Measurements from ENCODE around the gene CLEC3B.
"Not testable (repeated sequence)": the region's sequence is repeated elsewhere in the genome, so short reads cannot be mapped to it uniquely, and the experiment has no call there.

CLEC3B gene

GRCh38 chr3:45026038-45026437 is at the start of gene CLEC3B:
TSS of gene CLEC3B (plus strand) at chr3:45026303. CDS start at chr3:45026363, 60 bp downstream.
- Histone ChIP-seq H3K4me3 (ENCODE audit: low read depth, low read length) (no peak within 1 kb of the TSS), H3K4me1 (ENCODE audit: control insufficient read depth, insufficient read depth, low read length) (no peaks in the 10 kb centered on the region), H3K36me3 (ENCODE audit: control insufficient read depth, insufficient read depth, low read length) (no peaks in the 10 kb centered on the region), H3K9me3 (ENCODE audit: control insufficient read depth, insufficient read depth, low read length) (no peaks in the 10 kb centered on the region), H3K9ac (ENCODE audit: low read depth, low read length) (no peak within 1 kb of the TSS), H3K27me3 (ENCODE audit: control insufficient read depth, insufficient read depth, low read length) (no peaks in the 10 kb centered on the region), H3K27ac (ENCODE audit: low read depth, low read length) (no peak within 1 kb of the TSS)

- no peaks in the 10 kb centered on the region for H3K27me3 ChIP-seq (ENCODE audit: control insufficient read depth, insufficient read depth, low read length)
- no peak overlapping the region for H3K4me3 ChIP-seq (ENCODE audit: low read depth, low read length)
- H3K36me3 ChIP-seq (ENCODE audit: control insufficient read depth, insufficient read depth, low read length): peaks cover 16% of the 10 kb centered on the region
- no peaks in the 10 kb centered on the region for H3K9me3 ChIP-seq (ENCODE audit: control insufficient read depth, insufficient read depth, low read length)
- H3K27ac ChIP-seq (ENCODE audit: low read depth, low read length): no peak overlapping the region
- peaks cover 8% of the 10 kb centered on the region for H3K4me1 ChIP-seq (ENCODE audit: control insufficient read depth, insufficient read depth, low read length)
- no peak overlapping the region for H3K9ac ChIP-seq (ENCODE audit: low read depth, low read length)
Measured at GRCh38 chr3:44981220-44981619, 44.9 kb upstream of the CLEC3B start.

- Histone ChIP-seq H3K36me3 (ENCODE audit: control insufficient read depth, insufficient read depth, low read length) (peaks cover 19% of the 10 kb centered on the region), H3K4me3 (ENCODE audit: low read depth, low read length) (no peak overlapping the region), H3K27ac (ENCODE audit: low read depth, low read length) (no peak overlapping the region), H3K9me3 (ENCODE audit: control insufficient read depth, insufficient read depth, low read length) (no peaks in the 10 kb centered on the region), H3K9ac (ENCODE audit: low read depth, low read length) (no peak overlapping the region), H3K27me3 (ENCODE audit: control insufficient read depth, insufficient read depth, low read length) (no peaks in the 10 kb centered on the region), H3K4me1 (ENCODE audit: control insufficient read depth, insufficient read depth, low read length) (peaks cover 8% of the 10 kb centered on the region)
Measured at GRCh38 chr3:44981751-44982150, 44.4 kb upstream of the CLEC3B start.

GRCh38 chr3:44982817-44983216 is 43.3 kb upstream of the CLEC3B start:
- H3K36me3 ChIP-seq (ENCODE audit: control insufficient read depth, insufficient read depth, low read length): peaks cover 19% of the 10 kb centered on the region

GRCh38 chr3:44983484-44983941 is 42.6 kb upstream of the CLEC3B start:
- peaks cover 19% of the 10 kb centered on the region for H3K36me3 ChIP-seq (ENCODE audit: control insufficient read depth, insufficient read depth, low read length)
- 0 out of 2 replicates have a peak, but pooled peaks cover 5% of the 10 kb centered on the region for H3K4me1 ChIP-seq (ENCODE audit: control insufficient read depth, insufficient read depth, low read length)
- H3K9me3 ChIP-seq (ENCODE audit: control insufficient read depth, insufficient read depth, low read length): no peaks in the 10 kb centered on the region
- no peak overlapping the region for H3K4me3 ChIP-seq (ENCODE audit: low read depth, low read length)
- no peak overlapping the region for H3K27ac ChIP-seq (ENCODE audit: low read depth, low read length)
- H3K27me3 ChIP-seq (ENCODE audit: control insufficient read depth, insufficient read depth, low read length): no peaks in the 10 kb centered on the region
- no peak overlapping the region for H3K9ac ChIP-seq (ENCODE audit: low read depth, low read length)

More at GRCh38 chr3:44982817-44983216, 43.3 kb upstream of the CLEC3B start:
- Histone ChIP-seq H3K9me3 (ENCODE audit: control insufficient read depth, insufficient read depth, low read length) (no peaks in the 10 kb centered on the region), H3K4me1 (ENCODE audit: control insufficient read depth, insufficient read depth, low read length) (no peaks in the 10 kb centered on the region; the same call in 1 of the 2 replicates), H3K4me3 (ENCODE audit: low read depth, low read length) (no peak overlapping the region), H3K27ac (ENCODE audit: low read depth, low read length) (no peak overlapping the region), H3K27me3 (ENCODE audit: control insufficient read depth, insufficient read depth, low read length) (no peaks in the 10 kb centered on the region), H3K9ac (ENCODE audit: low read depth, low read length) (no peak overlapping the region)

- Histone ChIP-seq H3K9me3 (ENCODE audit: control insufficient read depth, insufficient read depth, low read length) (no peaks in the 10 kb centered on the region), H3K27me3 (ENCODE audit: control insufficient read depth, insufficient read depth, low read length) (no peaks in the 10 kb centered on the region), H3K4me3 (ENCODE audit: low read depth, low read length) (no peak overlapping the region), H3K4me1 (ENCODE audit: control insufficient read depth, insufficient read depth, low read length) (peaks cover 11% of the 10 kb centered on the region), H3K36me3 (ENCODE audit: control insufficient read depth, insufficient read depth, low read length) (peaks cover 25% of the 10 kb centered on the region), H3K9ac (ENCODE audit: low read depth, low read length) (no peak overlapping the region), H3K27ac (ENCODE audit: low read depth, low read length) (no peak overlapping the region)
Measured at GRCh38 chr3:44984335-44984734, 41.8 kb upstream of the CLEC3B start.

GRCh38 chr3:44986330-44986729 is 39.8 kb upstream of the CLEC3B start:
- peaks cover 11% of the 10 kb centered on the region for H3K4me1 ChIP-seq (ENCODE audit: control insufficient read depth, insufficient read depth, low read length)
- peaks cover 45% of the 10 kb centered on the region for H3K36me3 ChIP-seq (ENCODE audit: control insufficient read depth, insufficient read depth, low read length)
- not testable (repeated sequence) for H3K27ac ChIP-seq (ENCODE audit: low read depth, low read length); H3K27me3 ChIP-seq (ENCODE audit: control insufficient read depth, insufficient read depth, low read length); H3K9ac ChIP-seq (ENCODE audit: low read depth, low read length); H3K4me3 ChIP-seq (ENCODE audit: low read depth, low read length); H3K9me3 ChIP-seq (ENCODE audit: control insufficient read depth, insufficient read depth, low read length)

GRCh38 chr3:44987332-44987731 is 38.8 kb upstream of the CLEC3B start:
- H3K36me3 ChIP-seq (ENCODE audit: control insufficient read depth, insufficient read depth, low read length): peaks cover 54% of the 10 kb centered on the region
- no peak overlapping the region for H3K27ac ChIP-seq (ENCODE audit: low read depth, low read length)
- no peaks in the 10 kb centered on the region for H3K9me3 ChIP-seq (ENCODE audit: control insufficient read depth, insufficient read depth, low read length)
- H3K4me1 ChIP-seq (ENCODE audit: control insufficient read depth, insufficient read depth, low read length): peaks cover 11% of the 10 kb centered on the region
- no peaks in the 10 kb centered on the region for H3K27me3 ChIP-seq (ENCODE audit: control insufficient read depth, insufficient read depth, low read length)
- no peak overlapping the region for H3K4me3 ChIP-seq (ENCODE audit: low read depth, low read length)
- H3K9ac ChIP-seq (ENCODE audit: low read depth, low read length): no peak overlapping the region

- Histone ChIP-seq H3K27me3 (ENCODE audit: control insufficient read depth, insufficient read depth, low read length) (no peaks in the 10 kb centered on the region), H3K36me3 (ENCODE audit: control insufficient read depth, insufficient read depth, low read length) (peaks cover 53% of the 10 kb centered on the region), H3K9ac (ENCODE audit: low read depth, low read length) (no peak overlapping the region), H3K9me3 (ENCODE audit: control insufficient read depth, insufficient read depth, low read length) (no peaks in the 10 kb centered on the region), H3K27ac (ENCODE audit: low read depth, low read length) (no peak overlapping the region), H3K4me1 (ENCODE audit: control insufficient read depth, insufficient read depth, low read length) (peaks cover 16% of the 10 kb centered on the region), H3K4me3 (ENCODE audit: low read depth, low read length) (no peak overlapping the region)
Measured at GRCh38 chr3:44988073-44988472, 38.0 kb upstream of the CLEC3B start.

- no peaks in the 10 kb centered on the region for H3K9me3 ChIP-seq (ENCODE audit: control insufficient read depth, insufficient read depth, low read length)
- H3K9ac ChIP-seq (ENCODE audit: low read depth, low read length): no peak overlapping the region
- no peak overlapping the region for H3K4me3 ChIP-seq (ENCODE audit: low read depth, low read length)
- peaks cover 26% of the 10 kb centered on the region for H3K4me1 ChIP-seq (ENCODE audit: control insufficient read depth, insufficient read depth, low read length)
- no peak overlapping the region for H3K27ac ChIP-seq (ENCODE audit: low read depth, low read length)
- H3K27me3 ChIP-seq (ENCODE audit: control insufficient read depth, insufficient read depth, low read length): no peaks in the 10 kb centered on the region
- peaks cover 58% of the 10 kb centered on the region for H3K36me3 ChIP-seq (ENCODE audit: control insufficient read depth, insufficient read depth, low read length)
Measured at GRCh38 chr3:44989141-44989540, 37.0 kb upstream of the CLEC3B start.

- H3K4me3 ChIP-seq (ENCODE audit: low read depth, low read length): no peak overlapping the region
- peaks cover 32% of the 10 kb centered on the region for H3K4me1 ChIP-seq (ENCODE audit: control insufficient read depth, insufficient read depth, low read length)
- H3K36me3 ChIP-seq (ENCODE audit: control insufficient read depth, insufficient read depth, low read length): peaks cover 60% of the 10 kb centered on the region
- no peak overlapping the region for H3K9ac ChIP-seq (ENCODE audit: low read depth, low read length)
- no peaks in the 10 kb centered on the region for H3K9me3 ChIP-seq (ENCODE audit: control insufficient read depth, insufficient read depth, low read length)
- no peaks in the 10 kb centered on the region for H3K27me3 ChIP-seq (ENCODE audit: control insufficient read depth, insufficient read depth, low read length)
- no peak overlapping the region for H3K27ac ChIP-seq (ENCODE audit: low read depth, low read length)
Measured at GRCh38 chr3:44989636-44990373, 36.3 kb upstream of the CLEC3B start.
